HEK293T (cell line): ENCODE measurements around the gene RNLS.

Source experiments
- ARNT ChIP-seq: fragments of 450-650 bp; IDR thresholded peaks from 2 replicates; pipeline ENCODE4 v1.6.1; 2017; ENCODE audit warnings: mild to moderate bottlenecking
- BHLHE40 ChIP-seq: fragments of 450-650 bp; IDR thresholded peaks from 2 replicates; pipeline ENCODE4 v1.6.1; 2016; ENCODE audit warnings: mild to moderate bottlenecking, moderate library complexity, borderline replicate concordance
- CTBP1 ChIP-seq: fragments of 450-650 bp; IDR thresholded peaks from 2 replicates; pipeline ENCODE4 v1.6.1; 2016; ENCODE audit warnings: borderline replicate concordance
- ELF4 ChIP-seq: fragments of 450-650 bp; IDR thresholded peaks from 2 replicates; pipeline ENCODE4 v1.6.1; 2017; ENCODE audit warnings: antibody characterized with exemption
- FOXA1 ChIP-seq: fragments of 450-650 bp; IDR thresholded peaks from 2 replicates; pipeline ENCODE4 v1.6.1; 2016; ENCODE audit warnings: mild to moderate bottlenecking
- FOXM1 ChIP-seq: fragments of 450-650 bp; IDR thresholded peaks from 2 replicates; pipeline ENCODE4 v1.6.1; 2017; ENCODE audit warnings: mild to moderate bottlenecking, borderline replicate concordance
- HDGF ChIP-seq: fragments of 450-650 bp; IDR thresholded peaks from 2 replicates; pipeline ENCODE4 v1.6.1; 2017; ENCODE audit warnings: antibody characterized with exemption, borderline replicate concordance
- LEF1 ChIP-seq: fragments of 450-650 bp; IDR thresholded peaks from 2 replicates; pipeline ENCODE4 v1.6.1; 2017; ENCODE audit warnings: mild to moderate bottlenecking, borderline replicate concordance
- NFRKB ChIP-seq: fragments of 450-650 bp; IDR thresholded peaks from 2 replicates; pipeline ENCODE4 v1.6.1; 2016; ENCODE audit warnings: mild to moderate bottlenecking, moderate library complexity
- PKNOX1 ChIP-seq: fragments of 450-650 bp; IDR thresholded peaks from 2 replicates; pipeline ENCODE4 v1.6.1; 2016
- SP1 ChIP-seq: fragments of 450-650 bp; IDR thresholded peaks from 2 replicates; pipeline ENCODE4 v1.6.1; 2017
- SUZ12 ChIP-seq: fragments of 450-650 bp; IDR thresholded peaks from 2 replicates; pipeline ENCODE4 v1.6.1; 2016; ENCODE audit warnings: mild to moderate bottlenecking
- TARDBP ChIP-seq: fragments of 450-650 bp; IDR thresholded peaks from 2 replicates; pipeline ENCODE4 v1.6.1; 2016
- ZNF384 ChIP-seq: fragments of 450-650 bp; IDR thresholded peaks from 2 replicates; pipeline ENCODE4 v1.6.1; 2016

- TF ChIP-seq BHLHE40: no peak
- TF ChIP-seq FOXM1: no peak
- no peak for TF ChIP-seq HDGF
- no peak for TF ChIP-seq CTBP1
- TF ChIP-seq SUZ12: no peak
- no peak for TF ChIP-seq FOXA1
- TF ChIP-seq LEF1: no peak
- no peak for TF ChIP-seq TARDBP
- no peak for TF ChIP-seq SP1
- TF ChIP-seq NFRKB: no peak
- TF ChIP-seq ZNF384: no peak
- TF ChIP-seq PKNOX1: no peak
- no peak for TF ChIP-seq ELF4
- TF ChIP-seq ARNT: no peak
These were observed 77.9 kb downstream of the RNLS start for GRCh38 chr10:88505265-88505664.
